SK-N-SH treated with all-trans-retinoic acid at 6 μM for 48 hours (cell line): ENCODE measurements around the gene AFF1.

ENCODE experiments used
- ARNTL ChIP-seq: fragments of 450-650 bp; formaldehyde crosslinking; IDR thresholded peaks from 2 replicates; pipeline ENCODE4 v1.5.0; 2020; ENCODE audit warnings: low read depth, mild to moderate bottlenecking, moderate library complexity, borderline replicate concordance
- BACH2 ChIP-seq: fragments of 250-450 bp; sonication (Bioruptor Pico); IDR thresholded peaks from 2 replicates; pipeline ENCODE4 v1.9.0; 2021; ENCODE audit warnings: mild to moderate bottlenecking, borderline replicate concordance
- CSDC2 ChIP-seq: fragments of 250-450 bp; sonication (Bioruptor Pico); IDR thresholded peaks from 2 replicates; pipeline ENCODE4 v1.5.0; 2020; ENCODE audit warnings: mild to moderate bottlenecking, moderate library complexity
- ESRRG ChIP-seq: fragments of 250-450 bp; sonication (Bioruptor Pico); IDR thresholded peaks from 2 replicates; pipeline ENCODE4 v1.6.1; 2021; ENCODE audit warnings: mild to moderate bottlenecking
- GLIS3 ChIP-seq: fragments of 250-450 bp; sonication (Bioruptor Pico); IDR thresholded peaks from 2 replicates; pipeline ENCODE4 v1.5.0; 2020; ENCODE audit warnings: mild to moderate bottlenecking, moderate library complexity
- POU6F1 ChIP-seq: fragments of 250-450 bp; sonication (Bioruptor Pico); IDR thresholded peaks from 2 replicates; pipeline ENCODE4 v1.8.0; 2021; ENCODE audit warnings: low read depth, mild to moderate bottlenecking, moderate library complexity, borderline replicate concordance
- RARB ChIP-seq: fragments of 250-450 bp; sonication (Bioruptor Pico); IDR thresholded peaks from 2 replicates; pipeline ENCODE4 v1.8.0; 2021; ENCODE audit warnings: mild to moderate bottlenecking, moderate library complexity
- SNAI2 ChIP-seq: fragments of 250-450 bp; sonication (Bioruptor Pico); IDR thresholded peaks from 2 replicates; pipeline ENCODE4 v1.5.0; 2020; ENCODE audit warnings: mild to moderate bottlenecking, moderate library complexity
- TSHZ2 ChIP-seq: fragments of 250-450 bp; sonication (Bioruptor Pico); IDR thresholded peaks from 2 replicates; pipeline ENCODE4 v1.5.0; 2020; ENCODE audit warnings: mild to moderate bottlenecking, moderate library complexity
- ZC3H10 ChIP-seq: fragments of 250-450 bp; sonication (Bioruptor Pico); IDR thresholded peaks from 2 replicates; pipeline ENCODE4 v1.5.1; 2021; ENCODE audit warnings: mild to moderate bottlenecking, moderate library complexity
- ZFP3 ChIP-seq: fragments of 250-450 bp; sonication (Bioruptor Pico); IDR thresholded peaks from 2 replicates; pipeline ENCODE4 v1.5.0; 2020; ENCODE audit warnings: mild to moderate bottlenecking, moderate library complexity
- ZNF70 ChIP-seq: fragments of 450-650 bp; formaldehyde crosslinking; IDR thresholded peaks from 2 replicates; pipeline ENCODE4 v1.5.0; 2020; ENCODE audit warnings: mild to moderate bottlenecking, moderate library complexity
- ZNF8 ChIP-seq: fragments of 450-650 bp; formaldehyde crosslinking; IDR thresholded peaks from 2 replicates; pipeline ENCODE4 v1.5.0; 2020; ENCODE audit warnings: mild to moderate bottlenecking, moderate library complexity
- TF ChIP-seq, protein P1 (sequence below): fragments of 250-450 bp; sonication (Bioruptor Pico); IDR thresholded peaks from 2 replicates; pipeline ENCODE4 v1.8.0; 2020; ENCODE audit warnings: mild to moderate bottlenecking, moderate library complexity, borderline replicate concordance

GRCh38 chr4:87103691-87104187 lies 168.9 kb downstream of the AFF1 start:
- TF ChIP-seq ARNTL (CRISPR knock-in tag), result no peak
- TF ChIP-seq TSHZ2 (CRISPR knock-in tag), result no peak
- TF ChIP-seq GLIS3, result no peak
- no peak for TF ChIP-seq CSDC2 (CRISPR knock-in tag)
- TF ChIP-seq ESRRG, result no peak
- TF ChIP-seq BACH2 (CRISPR knock-in tag), result no peak
- no peak for TF ChIP-seq ZC3H10 (CRISPR knock-in tag)
- TF ChIP-seq, protein P1, sequence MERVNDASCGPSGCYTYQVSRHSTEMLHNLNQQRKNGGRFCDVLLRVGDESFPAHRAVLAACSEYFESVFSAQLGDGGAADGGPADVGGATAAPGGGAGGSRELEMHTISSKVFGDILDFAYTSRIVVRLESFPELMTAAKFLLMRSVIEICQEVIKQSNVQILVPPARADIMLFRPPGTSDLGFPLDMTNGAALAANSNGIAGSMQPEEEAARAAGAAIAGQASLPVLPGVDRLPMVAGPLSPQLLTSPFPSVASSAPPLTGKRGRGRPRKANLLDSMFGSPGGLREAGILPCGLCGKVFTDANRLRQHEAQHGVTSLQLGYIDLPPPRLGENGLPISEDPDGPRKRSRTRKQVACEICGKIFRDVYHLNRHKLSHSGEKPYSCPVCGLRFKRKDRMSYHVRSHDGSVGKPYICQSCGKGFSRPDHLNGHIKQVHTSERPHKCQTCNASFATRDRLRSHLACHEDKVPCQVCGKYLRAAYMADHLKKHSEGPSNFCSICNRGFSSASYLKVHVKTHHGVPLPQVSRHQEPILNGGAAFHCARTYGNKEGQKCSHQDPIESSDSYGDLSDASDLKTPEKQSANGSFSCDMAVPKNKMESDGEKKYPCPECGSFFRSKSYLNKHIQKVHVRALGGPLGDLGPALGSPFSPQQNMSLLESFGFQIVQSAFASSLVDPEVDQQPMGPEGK (CRISPR knock-in tag), result no peak
- no peak for TF ChIP-seq ZFP3 (CRISPR knock-in tag)
- TF ChIP-seq SNAI2 (CRISPR knock-in tag), result no peak
- TF ChIP-seq POU6F1 (CRISPR knock-in tag), result no peak
- TF ChIP-seq RARB, result no peak
- TF ChIP-seq ZNF8 (CRISPR knock-in tag), result no peak
- TF ChIP-seq ZNF70 (CRISPR knock-in tag), result no peak
